ENCODE measurements around the gene GRB10.

The GRB10 gene

DNA sequence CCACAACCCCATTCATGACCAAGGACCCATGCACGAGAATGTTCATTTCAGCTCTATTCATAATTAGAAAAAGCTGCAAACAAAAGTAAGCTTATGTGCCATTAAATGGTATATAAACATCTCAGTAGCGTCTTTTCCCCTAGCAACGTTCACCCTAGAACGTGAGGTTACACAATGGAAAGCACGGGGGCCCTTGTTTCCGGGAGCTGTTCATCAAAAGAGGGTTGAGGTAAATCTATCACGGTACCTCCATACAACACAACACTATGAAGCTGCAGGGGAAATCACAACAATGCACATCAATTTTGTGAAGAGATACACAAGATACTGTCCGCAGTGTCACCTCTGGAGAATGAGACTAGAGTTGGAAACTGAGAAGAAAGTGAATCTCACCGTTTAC, 136.6 kb downstream of the GRB10 start:
- Histone ChIP-seq H3K27me3 (no peaks in the 10 kb centered on the region), H3K27ac (no peak overlapping the region), H3K9me3 (replicated peaks in 1 of 11) (no peaks in the 10 kb centered on the region), H4K20me1 (peaks cover 11 to 66% (median 31%) of the 10 kb centered on the region in 11 experiments; a peak in 14 of 22 replicates), H3K9ac (no peak overlapping the region), H3K4me3 (no peak overlapping the region), H3K4me1 (no peaks in the 10 kb centered on the region; a peak in 1 of 20 replicates), H3K36me3 (peaks cover 44 to 73% (median 63%) of the 10 kb centered on the region in 11 experiments), H3K4me2 (no peak overlapping the region)
- TF ChIP-seq Cebpa-rat (IDR thresholded peaks at IDR 0.05): no peak

DNA sequence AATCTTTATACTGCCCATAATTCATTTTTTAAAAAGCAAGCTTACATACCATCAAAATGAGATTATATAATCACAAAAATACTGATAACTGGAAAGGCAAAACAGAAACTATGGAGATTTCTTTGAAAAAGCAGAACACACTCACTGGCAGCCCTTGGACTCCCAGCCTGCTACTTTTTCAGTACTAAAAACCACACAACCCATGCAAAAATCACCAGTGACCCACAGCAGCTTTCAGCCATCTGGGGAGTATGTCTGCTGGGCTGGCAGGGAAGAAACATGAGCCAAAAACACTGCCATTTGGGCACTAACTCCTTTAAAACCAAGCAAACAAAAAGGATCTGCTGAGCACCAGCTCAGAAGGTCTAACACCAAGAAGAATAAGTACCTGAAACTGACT, 137.5 kb downstream of the GRB10 start:
- no peak for TF ChIP-seq Cebpa-rat (IDR thresholded peaks at IDR 0.05)

DNA sequence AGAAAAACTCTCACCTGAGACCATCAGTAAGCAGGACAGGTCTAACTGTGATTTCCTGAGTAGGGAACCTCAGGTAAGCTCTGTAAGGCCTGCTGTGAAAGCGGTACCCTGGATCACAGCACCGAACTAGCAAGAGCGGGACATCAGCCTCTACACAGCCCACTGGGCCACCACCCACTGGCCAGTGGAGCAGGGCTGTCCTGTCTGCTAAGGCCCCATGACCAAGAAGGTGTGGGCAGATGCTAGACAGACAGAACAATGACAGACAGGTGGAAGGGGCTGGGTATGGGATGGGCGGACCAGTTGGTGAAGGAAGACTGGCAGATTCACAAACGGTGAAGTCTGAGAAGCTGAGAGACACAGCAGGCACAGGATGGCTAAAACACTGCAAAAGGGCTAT, 138.1 kb downstream of the GRB10 start:
- no peaks in the 10 kb centered on the region for H3K27me3 ChIP-seq
- no peak for TF ChIP-seq Cebpa-rat (IDR thresholded peaks at IDR 0.05)

More for the DNA sequence above, 137.5 kb downstream of the GRB10 start:
- H3K9me3 ChIP-seq (replicated peaks in 1 of 11): peaks cover 0 to 7% (median 1%) of the 10 kb centered on the region in 11 experiments; a peak in 10 of 22 replicates
- H3K36me3 ChIP-seq: peaks cover 45 to 75% (median 61%) of the 10 kb centered on the region in 11 experiments
- H3K4me3 ChIP-seq: no peak overlapping the region
- H3K4me2 ChIP-seq: no peak overlapping the region
- no peak overlapping the region for H3K9ac ChIP-seq
- no peaks in the 10 kb centered on the region for H3K27me3 ChIP-seq
- peaks cover 11 to 65% (median 32%) of the 10 kb centered on the region in 11 experiments; a peak in 14 of 22 replicates for H4K20me1 ChIP-seq
- no peak overlapping the region for H3K27ac ChIP-seq
- no peaks in the 10 kb centered on the region; a peak in 1 of 20 replicates for H3K4me1 ChIP-seq

DNA sequence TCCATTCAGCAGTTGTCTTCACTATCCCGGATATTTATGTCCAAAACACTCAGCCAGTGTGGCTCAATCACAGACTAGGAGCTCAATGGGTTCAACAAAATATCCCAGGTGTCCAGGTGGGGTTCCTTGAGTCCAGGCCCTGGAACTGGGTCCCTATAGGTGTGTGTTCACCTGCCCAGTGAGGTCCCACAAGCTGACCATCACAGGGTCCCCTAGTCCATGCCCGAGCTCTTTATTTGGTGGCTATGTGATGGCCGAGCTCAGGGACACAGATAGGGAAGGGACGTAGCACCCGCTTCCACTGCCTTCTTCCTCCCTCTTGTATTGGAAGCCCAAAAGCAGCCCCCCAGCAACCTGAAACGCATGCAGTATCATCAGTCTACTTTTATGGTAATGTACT, 138.6 kb downstream of the GRB10 start:
- no peak overlapping the region for H3K9ac ChIP-seq
- H3K4me1 ChIP-seq: no peaks in the 10 kb centered on the region; a peak in 1 of 20 replicates
- H3K4me3 ChIP-seq: no peak overlapping the region
- H3K9me3 ChIP-seq (replicated peaks in 1 of 11): peaks cover 0 to 17% (median 10%) of the 10 kb centered on the region in 11 experiments; a peak in 13 of 22 replicates
- H3K4me2 ChIP-seq: no peak overlapping the region
- H3K27me3 ChIP-seq: no peaks in the 10 kb centered on the region
- H4K20me1 ChIP-seq: peaks cover 11 to 69% (median 32%) of the 10 kb centered on the region in 11 experiments; a peak in 14 of 22 replicates
- peaks cover 42 to 73% (median 56%) of the 10 kb centered on the region in 11 experiments for H3K36me3 ChIP-seq
- TF ChIP-seq Cebpa-rat (IDR thresholded peaks at IDR 0.05): no peak
- no peak overlapping the region for H3K27ac ChIP-seq

More for the DNA sequence above, 138.1 kb downstream of the GRB10 start:
- H3K9me3 ChIP-seq (replicated peaks in 1 of 11): peaks cover 0 to 12% (median 7%) of the 10 kb centered on the region in 11 experiments; a peak in 13 of 22 replicates
- H3K27ac ChIP-seq: no peak overlapping the region
- H3K9ac ChIP-seq: no peak overlapping the region
- no peak overlapping the region for H3K4me2 ChIP-seq
- no peak overlapping the region for H3K4me3 ChIP-seq
- peaks cover 45 to 75% (median 59%) of the 10 kb centered on the region in 11 experiments for H3K36me3 ChIP-seq
- no peaks in the 10 kb centered on the region; a peak in 1 of 20 replicates for H3K4me1 ChIP-seq
- H4K20me1 ChIP-seq: peaks cover 11 to 69% (median 32%) of the 10 kb centered on the region in 11 experiments; a peak in 14 of 22 replicates

DNA sequence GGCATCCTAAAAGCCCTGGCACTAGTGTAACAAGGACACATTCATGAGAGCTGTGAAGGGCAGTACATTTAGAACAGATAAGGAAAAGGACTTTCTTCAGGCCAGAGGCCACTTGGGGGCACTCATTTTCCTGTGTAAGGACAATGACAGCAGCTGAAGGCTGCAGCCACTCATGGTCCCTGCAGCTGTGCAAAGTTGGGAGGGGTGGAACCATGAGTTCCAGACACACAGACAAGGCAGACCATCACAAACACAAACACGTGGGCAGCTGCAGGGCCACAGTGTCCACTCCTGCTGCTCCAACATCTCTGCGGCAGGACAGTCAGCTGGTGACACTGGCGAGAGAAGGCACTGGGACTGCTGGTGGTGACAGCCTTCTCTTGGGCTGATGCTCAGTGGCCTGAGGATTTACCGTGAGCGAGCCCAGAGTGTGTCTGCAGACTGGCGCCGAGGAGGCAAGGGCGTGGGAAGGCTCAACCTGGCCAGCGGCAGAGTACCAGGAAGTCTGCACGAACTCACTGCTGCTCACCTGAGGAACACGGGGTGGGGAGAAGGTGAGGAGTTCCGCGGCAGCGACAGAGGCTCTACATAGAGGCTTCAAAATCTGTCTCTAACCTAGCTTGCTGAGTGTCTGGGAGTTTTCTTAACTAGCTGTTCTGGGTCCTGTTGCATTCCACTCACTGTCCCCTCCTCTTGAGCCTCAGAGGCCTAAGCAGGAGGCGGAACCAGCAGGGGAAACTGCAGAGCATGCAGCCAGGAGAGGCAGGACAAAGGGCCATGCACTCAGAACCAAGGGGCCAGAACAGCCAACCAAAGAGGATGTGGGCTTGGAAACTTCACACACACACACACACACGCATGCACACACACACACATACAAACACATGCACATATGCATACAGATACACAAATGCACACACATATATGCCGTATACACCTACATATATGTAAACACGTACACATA, 141.0 kb downstream of the GRB10 start:
- Histone ChIP-seq H3K4me3 (no peak overlapping the region), H3K9ac (no peak overlapping the region)
- TF ChIP-seq Cebpa-rat (IDR thresholded peaks at IDR 0.05): no peak

DNA sequence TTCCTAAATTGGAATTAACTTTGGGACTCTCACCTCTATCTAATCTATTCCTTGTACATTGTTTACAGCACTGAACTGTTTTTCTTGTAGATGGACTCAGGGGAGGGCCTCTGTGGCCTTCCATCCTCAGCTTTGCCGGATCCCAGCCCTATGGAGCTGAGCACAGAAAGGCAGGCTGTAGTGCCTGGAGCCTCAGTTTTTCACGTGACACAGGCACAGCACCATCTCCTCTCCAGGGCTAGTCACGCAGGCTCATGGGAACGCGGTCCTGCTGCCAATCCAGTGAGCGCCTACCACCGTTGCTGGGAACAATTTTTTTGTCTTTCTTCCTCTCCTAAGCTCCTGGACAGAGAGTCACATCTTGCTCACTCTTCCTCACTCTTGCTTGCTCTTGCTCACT, 141.9 kb downstream of the GRB10 start:
- no peak overlapping the region for H3K4me3 ChIP-seq
- H3K4me1 ChIP-seq: no peaks in the 10 kb centered on the region; a peak in 1 of 20 replicates
- no peak overlapping the region for H3K9ac ChIP-seq
- H3K9me3 ChIP-seq (replicated peaks in 1 of 11): peaks cover 28 to 50% (median 41%) of the 10 kb centered on the region in 11 experiments
- peaks cover 45 to 81% (median 60%) of the 10 kb centered on the region in 11 experiments for H3K36me3 ChIP-seq
- peaks cover 11 to 64% (median 26%) of the 10 kb centered on the region in 11 experiments; a peak in 14 of 22 replicates for H4K20me1 ChIP-seq
- no peak for TF ChIP-seq Cebpa-rat (IDR thresholded peaks at IDR 0.05)
- H3K27me3 ChIP-seq: no peaks in the 10 kb centered on the region
- H3K27ac ChIP-seq: no peak overlapping the region
- no peak overlapping the region for H3K4me2 ChIP-seq

More for the DNA sequence above, 141.0 kb downstream of the GRB10 start:
- Histone ChIP-seq H3K4me1 (no peaks in the 10 kb centered on the region; a peak in 1 of 20 replicates), H3K27ac (no peak overlapping the region), H3K9me3 (replicated peaks in 1 of 11) (peaks cover 18 to 40% (median 31%) of the 10 kb centered on the region in 11 experiments; a peak in 21 of 22 replicates), H3K36me3 (peaks cover 37 to 73% (median 56%) of the 10 kb centered on the region in 11 experiments), H3K27me3 (no peaks in the 10 kb centered on the region), H4K20me1 (peaks cover 11 to 70% (median 32%) of the 10 kb centered on the region in 11 experiments; a peak in 14 of 22 replicates), H3K4me2 (no peak overlapping the region)

DNA sequence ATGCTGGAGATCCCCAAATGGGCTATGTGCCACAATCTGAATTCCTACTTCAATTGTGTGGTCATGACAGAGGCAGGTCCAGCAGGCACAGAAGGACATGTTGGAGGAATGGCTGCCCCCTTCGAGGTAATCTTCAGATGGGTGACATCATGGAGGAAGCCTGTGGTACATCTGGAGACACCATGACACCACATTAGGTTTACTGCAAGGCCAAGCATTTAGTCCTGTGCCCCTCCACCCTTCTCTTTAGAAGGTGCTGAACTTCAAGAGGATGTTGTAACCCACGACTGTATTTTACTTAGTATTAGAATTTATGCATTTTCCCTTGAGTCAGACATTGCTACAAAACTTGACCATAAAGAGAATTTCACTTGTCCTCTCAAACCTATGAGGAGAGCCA, 142.4 kb downstream of the GRB10 start:
- Histone ChIP-seq H4K20me1 (peaks cover 11 to 59% (median 21%) of the 10 kb centered on the region in 11 experiments; a peak in 14 of 22 replicates), H3K4me2 (no peak overlapping the region), H3K27me3 (no peaks in the 10 kb centered on the region), H3K9ac (no peak overlapping the region), H3K4me3 (no peak overlapping the region), H3K4me1 (no peaks in the 10 kb centered on the region), H3K27ac (no peak overlapping the region), H3K9me3 (replicated peaks in 1 of 11) (peaks cover 33 to 53% (median 45%) of the 10 kb centered on the region in 11 experiments), H3K36me3 (peaks cover 45 to 83% (median 57%) of the 10 kb centered on the region in 11 experiments)
- no peak for TF ChIP-seq Cebpa-rat (IDR thresholded peaks at IDR 0.05)

DNA sequence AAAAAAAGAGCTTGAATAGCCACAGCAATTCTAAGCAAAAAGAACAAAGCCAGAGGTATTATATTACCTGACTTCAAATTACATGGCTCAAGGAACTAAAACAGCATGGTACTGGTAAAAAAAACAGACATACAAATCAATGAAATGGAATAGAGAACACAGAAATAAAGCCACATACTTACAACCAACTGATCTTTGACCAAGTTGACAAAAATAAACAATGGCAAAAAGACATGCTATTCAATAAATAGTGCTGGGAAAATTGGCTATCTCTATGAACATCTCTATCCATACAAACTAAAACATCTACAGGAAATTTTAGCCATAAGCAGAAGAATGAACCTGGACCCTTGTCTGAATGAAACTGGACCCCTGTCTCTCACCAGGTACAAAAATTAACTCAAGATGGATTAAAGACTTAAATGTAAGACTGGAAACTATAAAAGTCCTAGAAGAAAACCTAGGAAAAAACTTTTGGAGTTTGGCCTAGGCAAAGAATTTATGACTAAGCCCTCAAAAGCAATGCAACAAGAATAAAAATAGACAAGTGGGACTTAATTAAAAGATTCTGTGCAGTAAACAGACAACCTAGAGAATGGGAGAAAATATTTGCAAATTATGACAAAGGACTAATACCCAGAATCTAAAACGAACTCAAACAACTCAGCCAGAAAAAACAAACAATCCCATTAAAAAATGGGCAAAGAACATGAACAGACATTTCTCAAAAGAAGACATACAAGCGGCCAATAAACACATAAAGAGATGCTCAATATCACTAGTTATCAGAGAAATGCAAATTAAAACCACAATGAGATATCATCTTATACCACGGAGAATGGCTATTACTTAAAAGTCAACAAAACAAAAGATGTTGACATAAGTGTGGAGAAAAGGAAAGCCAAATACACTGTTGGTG, 144.7 kb downstream of the GRB10 start:
- Histone ChIP-seq H3K27ac (no peak overlapping the region), H3K4me1 (no peaks in the 10 kb centered on the region), H4K20me1 (peaks cover 4 to 51% (median 11%) of the 10 kb centered on the region in 11 experiments; a peak in 12 of 22 replicates), H3K9ac (no peak overlapping the region), H3K9me3 (replicated peaks in 1 of 11) (peaks cover 46 to 74% (median 61%) of the 10 kb centered on the region in 11 experiments), H3K36me3 (peaks cover 36 to 78% (median 54%) of the 10 kb centered on the region in 11 experiments), H3K27me3 (no peaks in the 10 kb centered on the region), H3K4me2 (no peak overlapping the region), H3K4me3 (no peak overlapping the region)
- no peak for TF ChIP-seq Cebpa-rat (IDR thresholded peaks at IDR 0.05)
